Body of pancreas (tissue), 4 donors: ENCODE data around the gene RAB40A.

Experiments used
- POLR2A ChIP-seq, 3 donors: fragments of 450-650 bp; IDR thresholded peaks; one replicate each; pipeline ENCODE4 v1.6.1; 2016; ENCODE audit warnings: antibody characterized with exemption in 3 of 3, mild to moderate bottlenecking in 2 of 3
- TF ChIP-seq, protein P1 (sequence below), 7 experiments: fragments of 450-650 bp in 4 of 7; fragments of 200-600 bp in 3 of 7; sonication (generic) in 3 of 7; IDR thresholded peaks; one replicate each; pipeline ENCODE4 v1.5.1; 2016 to 2019; ENCODE audit warnings: antibody characterized with exemption in 7 of 7

DNA sequence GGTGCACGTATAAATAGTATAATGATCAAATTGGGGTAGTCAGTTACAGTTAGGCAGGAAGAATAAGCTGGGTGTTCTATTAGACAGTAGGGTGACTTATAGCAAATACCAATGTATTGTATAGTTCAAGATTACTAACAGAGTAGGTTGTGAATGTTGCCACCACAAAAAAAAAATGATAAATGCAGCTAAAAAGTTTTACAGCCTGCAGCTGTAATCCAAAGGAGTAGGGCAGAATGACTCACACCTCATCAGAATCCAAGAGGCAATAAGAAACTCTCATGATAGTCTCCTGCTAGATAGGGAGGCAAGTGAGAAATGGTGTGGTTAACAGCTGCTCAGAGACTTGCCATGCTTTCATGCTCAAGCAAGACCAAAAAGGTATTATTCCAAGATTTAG, 46.5 kb upstream of the RAB40A start:
- TF ChIP-seq, protein P1, sequence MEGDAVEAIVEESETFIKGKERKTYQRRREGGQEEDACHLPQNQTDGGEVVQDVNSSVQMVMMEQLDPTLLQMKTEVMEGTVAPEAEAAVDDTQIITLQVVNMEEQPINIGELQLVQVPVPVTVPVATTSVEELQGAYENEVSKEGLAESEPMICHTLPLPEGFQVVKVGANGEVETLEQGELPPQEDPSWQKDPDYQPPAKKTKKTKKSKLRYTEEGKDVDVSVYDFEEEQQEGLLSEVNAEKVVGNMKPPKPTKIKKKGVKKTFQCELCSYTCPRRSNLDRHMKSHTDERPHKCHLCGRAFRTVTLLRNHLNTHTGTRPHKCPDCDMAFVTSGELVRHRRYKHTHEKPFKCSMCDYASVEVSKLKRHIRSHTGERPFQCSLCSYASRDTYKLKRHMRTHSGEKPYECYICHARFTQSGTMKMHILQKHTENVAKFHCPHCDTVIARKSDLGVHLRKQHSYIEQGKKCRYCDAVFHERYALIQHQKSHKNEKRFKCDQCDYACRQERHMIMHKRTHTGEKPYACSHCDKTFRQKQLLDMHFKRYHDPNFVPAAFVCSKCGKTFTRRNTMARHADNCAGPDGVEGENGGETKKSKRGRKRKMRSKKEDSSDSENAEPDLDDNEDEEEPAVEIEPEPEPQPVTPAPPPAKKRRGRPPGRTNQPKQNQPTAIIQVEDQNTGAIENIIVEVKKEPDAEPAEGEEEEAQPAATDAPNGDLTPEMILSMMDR (IDR thresholded peaks at IDR 0.05) = no peak
- TF ChIP-seq POLR2A (IDR thresholded peaks at IDR 0.05) = no peak
